HepG2 (cell line): Measurements from ENCODE around the gene FDPS. TPM values are rescaled to one million over a fixed set of nuclear protein-coding genes. Genes with fewer than 3 reads are reported as not detected.
A peak's percentile ranks its signal among the peaks of the same experiment; 100 is the strongest.

Source experiments
- CCDC6 ChIP-seq: sonication (generic); formaldehyde crosslinking; IDR thresholded peaks from 2 replicates; pipeline ENCODE4 v1.8.1; 2022; ENCODE audit warnings: mild to moderate bottlenecking, missing genetic modification reagents, moderate library complexity
- FOXK2 ChIP-seq: fragments of 450-650 bp; IDR thresholded peaks from 2 replicates; pipeline ENCODE4 v1.6.1; 2016
- FOXM1 ChIP-seq: sonication (generic); formaldehyde crosslinking; IDR thresholded peaks from 2 replicates; pipeline ENCODE4 v1.5.0; 2020; ENCODE audit warnings: missing genetic modification reagents
- HIC2 ChIP-seq: sonication (generic); formaldehyde crosslinking; IDR thresholded peaks from 2 replicates; pipeline ENCODE4 v1.9.0; 2022; ENCODE audit warnings: low read depth, missing genetic modification reagents
- KIAA2018 ChIP-seq: sonication (generic); formaldehyde crosslinking; IDR thresholded peaks from 2 replicates; pipeline ENCODE4 v1.5.0; 2020; ENCODE audit warnings: mild to moderate bottlenecking, missing genetic modification reagents, borderline replicate concordance
- NR3C1 ChIP-seq: sonication (generic); formaldehyde crosslinking; IDR thresholded peaks from 2 replicates; pipeline ENCODE4 v1.4.0; 2020; ENCODE audit warnings: missing genetic modification reagents
- PAF1 ChIP-seq: IDR thresholded peaks from 2 replicates; pipeline ENCODE4 v1.6.1; 2016; ENCODE audit warnings: missing genetic modification reagents, missing compliant biosample characterization
- REXO4 ChIP-seq: sonication (generic); formaldehyde crosslinking; IDR thresholded peaks from 2 replicates; pipeline ENCODE4 v1.8.0; 2022; ENCODE audit warnings: missing genetic modification reagents, mild to moderate bottlenecking, borderline replicate concordance
- SNAPC2 ChIP-seq: sonication (generic); formaldehyde crosslinking; IDR thresholded peaks from 2 replicates; pipeline ENCODE4 v1.8.1; 2022; ENCODE audit warnings: mild to moderate bottlenecking, missing genetic modification reagents
- ZBTB7B ChIP-seq: sonication (generic); formaldehyde crosslinking; IDR thresholded peaks from 2 replicates; pipeline ENCODE4 v1.4.0; 2020; ENCODE audit warnings: missing genetic modification reagents
- ZIK1 ChIP-seq: sonication (generic); formaldehyde crosslinking; IDR thresholded peaks from 2 replicates; pipeline ENCODE4 v1.5.0; 2020; ENCODE audit warnings: mild to moderate bottlenecking, low read depth, missing genetic modification reagents, borderline replicate concordance
- ZMAT3 ChIP-seq: sonication (generic); formaldehyde crosslinking; conservative IDR thresholded peaks from 2 replicates; pipeline ENCODE4 v1.7.0; 2021; ENCODE audit warnings: missing genetic modification reagents
- ZNF121 ChIP-seq: sonication (generic); formaldehyde crosslinking; IDR thresholded peaks from 2 replicates; pipeline ENCODE4 v1.5.0; 2020; ENCODE audit warnings: mild to moderate bottlenecking, missing genetic modification reagents
- ZNF180 ChIP-seq: sonication (generic); formaldehyde crosslinking; IDR thresholded peaks from 2 replicates; pipeline ENCODE4 v1.4.0; 2020; ENCODE audit warnings: low read depth, missing genetic modification reagents, borderline replicate concordance
- ZNF256 ChIP-seq: sonication (generic); formaldehyde crosslinking; conservative IDR thresholded peaks from 2 replicates; pipeline ENCODE4 v1.4.0; 2020; ENCODE audit warnings: missing genetic modification reagents
- ZNF264 ChIP-seq: sonication (generic); formaldehyde crosslinking; IDR thresholded peaks from 2 replicates; pipeline ENCODE4 v1.4.0; 2020; ENCODE audit warnings: missing genetic modification reagents
- ZNF430 ChIP-seq: sonication (generic); formaldehyde crosslinking; IDR thresholded peaks from 2 replicates; pipeline ENCODE4 v1.9.0; 2021; ENCODE audit warnings: mild to moderate bottlenecking, missing genetic modification reagents
- ZNF572 ChIP-seq: sonication (generic); formaldehyde crosslinking; IDR thresholded peaks from 2 replicates; pipeline ENCODE4 v1.5.1; 2020; ENCODE audit warnings: mild to moderate bottlenecking, missing genetic modification reagents
- ZNF589 ChIP-seq: sonication (generic); formaldehyde crosslinking; conservative IDR thresholded peaks from 2 replicates; pipeline ENCODE4 v1.8.0; 2022; ENCODE audit warnings: mild to moderate bottlenecking, moderate library complexity, missing genetic modification reagents
- ZSCAN29 ChIP-seq: sonication (generic); formaldehyde crosslinking; conservative IDR thresholded peaks from 2 replicates; pipeline ENCODE4 v1.4.0; 2020; ENCODE audit warnings: mild to moderate bottlenecking, missing genetic modification reagents
- polyA plus RNA-seq, 8 experiments: library from polyadenylated mRNA; depleted of rRNA in 3 of 8; stranded (reverse) in 7 of 8; unstranded in 1 of 8; fragments of >200 nt; fragmentation: Illumina TruSeq in 4 of 8; extraction: Trizol in 4 of 8; gene quantifications; 2 replicates each; pipeline versions ENCODE4 v1.2.1 to v1.2.3, GENCODE V29; 2011 to 2016; ENCODE audit warnings: low read depth in 4 of 8, missing spikeins in 1 of 8, mixed read lengths in 1 of 8; ENCODE audit not compliant: insufficient read depth in 1 of 8
- total RNA-seq, 5 experiments: library from RNA; depleted of rRNA; stranded (reverse); fragments of >200 nt; fragmentation: Illumina TruSeq; extraction: Trizol; gene quantifications; 2 replicates each; pipeline ENCODE4 v1.2.3, GENCODE V29; 2016; ENCODE audit warnings: low read depth in 1 of 5
- TF ChIP-seq, protein P1 (sequence below): sonication (generic); formaldehyde crosslinking; IDR thresholded peaks from 2 replicates; pipeline ENCODE4 v1.4.0; 2020; ENCODE audit warnings: missing genetic modification reagents

FDPS gene
- total and polyA plus RNA-seq, 2 of the 13 experiments (the other 11 are each of a cell fraction or from before 2014, with no cell fraction given): 264 to 519 TPM

DNA sequence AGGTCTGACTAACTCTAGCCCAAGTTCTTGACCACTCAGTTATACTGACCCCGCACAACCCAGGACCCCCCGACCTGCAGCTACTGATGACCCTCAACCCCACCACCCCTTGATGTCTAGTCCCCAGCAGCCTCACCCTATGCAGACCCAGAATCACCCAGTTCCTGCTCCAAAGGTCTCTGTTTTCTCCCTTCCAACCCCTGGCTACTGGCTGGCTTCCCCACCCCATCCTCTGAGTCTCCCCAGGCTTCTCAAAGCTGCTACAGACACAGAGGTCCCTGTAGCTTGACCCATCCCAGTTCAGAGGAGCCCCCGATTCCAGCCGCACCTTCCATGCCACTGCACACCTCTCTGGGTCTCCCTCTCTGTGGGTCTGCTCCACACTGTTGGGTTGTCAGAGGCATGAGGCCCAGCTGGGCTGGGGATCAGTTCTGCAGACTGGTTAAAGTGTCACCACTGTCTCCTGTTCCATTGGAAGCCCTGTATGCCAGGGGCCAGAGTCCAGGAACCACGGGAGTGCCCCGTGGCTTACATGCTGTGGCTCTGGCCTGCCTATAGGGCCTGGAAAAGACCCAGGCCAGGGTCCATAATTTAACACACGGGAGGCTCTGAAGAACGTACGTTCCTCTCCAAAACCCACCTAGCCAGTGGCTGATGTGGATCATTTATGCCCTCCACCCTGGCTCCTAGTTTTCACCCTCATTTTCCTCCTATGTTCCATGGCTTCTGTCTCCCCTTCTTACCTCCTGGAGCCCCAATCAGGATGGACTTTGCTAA, 7.9 kb upstream of the FDPS start (continued):
- no peak; the same call in 1 of the 2 replicates for TF ChIP-seq ZIK1
- peak; percentile 30; the same call in 1 of the 2 replicates for TF ChIP-seq SNAPC2
- TF ChIP-seq ZNF256 (CRISPR knock-in tag): 0 out of 2 replicates have a peak, but pooled peaks have one; percentile 45
- peak; percentile 95 for TF ChIP-seq ZNF264 (CRISPR knock-in tag)
- peak; percentile 87; the same call in 1 of the 2 replicates for TF ChIP-seq ZSCAN29
- TF ChIP-seq ZNF430 (CRISPR knock-in tag): peak; percentile 61; the same call in 1 of the 2 replicates
- peak; percentile 88; the same call in 1 of the 2 replicates for TF ChIP-seq ZMAT3
- no peak for TF ChIP-seq FOXM1 (CRISPR knock-in tag)
- TF ChIP-seq CCDC6 (CRISPR knock-in tag): peak; percentile 70; the same call in 1 of the 2 replicates
- TF ChIP-seq, protein P1, sequence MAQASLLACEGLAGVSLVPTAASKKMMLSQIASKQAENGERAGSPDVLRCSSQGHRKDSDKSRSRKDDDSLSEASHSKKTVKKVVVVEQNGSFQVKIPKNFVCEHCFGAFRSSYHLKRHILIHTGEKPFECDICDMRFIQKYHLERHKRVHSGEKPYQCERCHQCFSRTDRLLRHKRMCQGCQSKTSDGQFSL (CRISPR knock-in tag): no peak
- no peak for TF ChIP-seq FOXK2
- TF ChIP-seq ZNF589 (CRISPR knock-in tag): no peak
- TF ChIP-seq ZNF180: no peak
- TF ChIP-seq ZNF572 (CRISPR knock-in tag): no peak; the same call in 1 of the 2 replicates
- no peak for TF ChIP-seq NR3C1
- TF ChIP-seq PAF1: no peak
- no peak for TF ChIP-seq REXO4
- 0 out of 2 replicates have a peak, but pooled peaks have one; percentile 50 for TF ChIP-seq ZBTB7B (CRISPR knock-in tag)
- TF ChIP-seq ZNF121 (CRISPR knock-in tag): no peak
- no peak for TF ChIP-seq KIAA2018 (CRISPR knock-in tag)
- peak; percentile 86 for TF ChIP-seq HIC2 (CRISPR knock-in tag)
